ENCODE results near the gene PARVB.

- TF ChIP-seq EZH2 (IDR thresholded peaks at IDR 0.05; ENCODE audit: low read length): no peak
- TF ChIP-seq, protein P1, sequence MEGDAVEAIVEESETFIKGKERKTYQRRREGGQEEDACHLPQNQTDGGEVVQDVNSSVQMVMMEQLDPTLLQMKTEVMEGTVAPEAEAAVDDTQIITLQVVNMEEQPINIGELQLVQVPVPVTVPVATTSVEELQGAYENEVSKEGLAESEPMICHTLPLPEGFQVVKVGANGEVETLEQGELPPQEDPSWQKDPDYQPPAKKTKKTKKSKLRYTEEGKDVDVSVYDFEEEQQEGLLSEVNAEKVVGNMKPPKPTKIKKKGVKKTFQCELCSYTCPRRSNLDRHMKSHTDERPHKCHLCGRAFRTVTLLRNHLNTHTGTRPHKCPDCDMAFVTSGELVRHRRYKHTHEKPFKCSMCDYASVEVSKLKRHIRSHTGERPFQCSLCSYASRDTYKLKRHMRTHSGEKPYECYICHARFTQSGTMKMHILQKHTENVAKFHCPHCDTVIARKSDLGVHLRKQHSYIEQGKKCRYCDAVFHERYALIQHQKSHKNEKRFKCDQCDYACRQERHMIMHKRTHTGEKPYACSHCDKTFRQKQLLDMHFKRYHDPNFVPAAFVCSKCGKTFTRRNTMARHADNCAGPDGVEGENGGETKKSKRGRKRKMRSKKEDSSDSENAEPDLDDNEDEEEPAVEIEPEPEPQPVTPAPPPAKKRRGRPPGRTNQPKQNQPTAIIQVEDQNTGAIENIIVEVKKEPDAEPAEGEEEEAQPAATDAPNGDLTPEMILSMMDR (optimal IDR thresholded peaks at IDR 0.05 in 1 of 3, IDR thresholded peaks at IDR 0.05 in 1 of 3, conservative IDR thresholded peaks at IDR 0.05 in 1 of 3; ENCODE audit: extremely low read depth in 1 of 3, insufficient read depth in 2 of 3, low read length in 3 of 3): no peak
Measured at GRCh38 chr22:44030051-44030701, 6.1 kb downstream of the PARVB start.
